GM12875 (cell line): ENCODE measurements around the gene MAMLD1.

Experiments
- H3K4me3 ChIP-seq: one replicate; pipeline ENCODE4 v1.5.1; 2011; ENCODE audit warnings: low read depth, low read length, control low read depth
- CTCF ChIP-seq: IDR thresholded peaks from 2 replicates; pipeline ENCODE4 v1.5.1; 2011; ENCODE audit warnings: low read depth, mild to moderate bottlenecking, control low read depth, inconsistent platforms, low read length, moderate library complexity, borderline replicate concordance; ENCODE audit not compliant: insufficient read depth

Gene MAMLD1

GRCh38 chrX:150525061-150525919 is 162.2 kb downstream of the MAMLD1 start:
- no peak overlapping the region for H3K4me3 ChIP-seq
- TF ChIP-seq CTCF: no peak

DNA sequence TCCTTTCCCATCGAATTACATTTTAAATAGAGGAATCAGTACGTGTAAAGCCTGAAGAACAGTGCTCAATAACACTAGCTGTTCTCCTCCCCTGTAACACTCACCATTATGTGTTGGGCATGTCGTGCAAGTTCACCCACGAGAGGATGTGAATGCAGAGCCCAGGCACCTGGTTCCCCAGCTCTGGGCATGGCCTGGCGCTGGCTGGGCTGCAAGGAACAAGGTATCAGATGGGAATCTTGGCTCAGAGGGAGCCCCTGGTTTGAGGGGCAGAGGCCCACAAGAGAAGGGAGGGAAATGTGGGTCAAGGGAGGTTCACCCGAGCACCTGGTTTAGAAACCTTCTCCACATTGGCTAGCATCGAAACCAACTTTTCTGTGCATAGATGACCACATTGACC is 163.6 kb downstream of the MAMLD1 start:
- no peak for TF ChIP-seq CTCF
- no peak overlapping the region for H3K4me3 ChIP-seq

DNA sequence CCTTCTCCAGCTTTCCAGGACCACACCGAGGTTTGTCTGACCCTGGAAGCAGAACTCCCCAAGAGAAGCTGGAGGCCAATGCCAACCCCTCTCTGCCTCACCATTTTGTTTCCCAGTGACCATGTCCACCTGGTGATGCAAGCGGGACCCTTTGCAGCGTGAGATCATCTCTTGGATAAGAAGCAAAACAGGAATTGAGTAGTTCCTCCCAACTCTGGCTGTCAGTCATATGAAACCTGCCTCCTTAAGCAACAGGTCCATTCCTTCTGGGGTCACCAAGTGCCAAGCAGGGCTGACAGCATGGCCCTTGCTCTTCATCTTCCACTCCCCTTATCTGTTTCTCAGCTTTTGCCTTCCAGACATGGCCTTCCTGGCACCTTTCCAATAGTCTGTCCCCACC is 164.0 kb downstream of the MAMLD1 start:
- TF ChIP-seq CTCF: no peak
- H3K4me3 ChIP-seq: no peak overlapping the region

- H3K4me3 ChIP-seq: no peak overlapping the region
- TF ChIP-seq CTCF: no peak
Observed at GRCh38 chrX:150529587-150529986, 166.5 kb downstream of the MAMLD1 start.

DNA sequence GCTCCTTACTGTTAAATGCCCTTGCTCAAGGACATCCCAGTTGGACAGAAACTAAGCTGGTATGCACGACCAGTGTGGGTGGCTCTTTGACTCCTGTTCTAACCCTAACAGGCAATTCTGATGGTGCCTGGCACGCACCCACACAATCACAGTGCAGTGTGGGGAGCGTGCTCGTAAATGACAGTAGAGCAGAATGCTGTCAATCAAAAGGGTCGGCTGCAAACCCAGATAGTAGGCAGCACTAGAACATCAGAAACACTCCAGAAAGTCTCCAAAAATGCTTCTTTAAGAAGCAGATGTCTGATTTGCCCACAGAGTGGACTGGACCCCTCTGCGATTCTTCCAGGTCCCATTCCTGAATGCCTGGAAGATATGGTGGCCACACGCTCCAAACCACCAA is 167.7 kb downstream of the MAMLD1 start:
- TF ChIP-seq CTCF: no peak
- no peak overlapping the region for H3K4me3 ChIP-seq

- H3K4me3 ChIP-seq: no peak overlapping the region
- no peak for TF ChIP-seq CTCF
Observed at GRCh38 chrX:150531467-150531866, 168.3 kb downstream of the MAMLD1 start.

- TF ChIP-seq CTCF: no peak
- no peak overlapping the region for H3K4me3 ChIP-seq
Observed at GRCh38 chrX:150533863-150534262, 170.7 kb downstream of the MAMLD1 start.
